Myocyte (in vitro differentiated cells): ENCODE data around the gene PPP2R5E. TPM values are rescaled to one million over a fixed set of nuclear protein-coding genes. Genes with fewer than 3 reads are reported as not detected.

Source experiments
- DNase-seq: peaks from one replicate; pipeline ENCODE4 v3.0.0-alpha.2; 2012; ENCODE audit warnings: low read depth
- total RNA-seq: library from RNA; depleted of rRNA; stranded (reverse); fragments of >200 nt; gene quantifications from 2 replicates; pipeline ENCODE4 v1.2.3, GENCODE V29; 2014

PPP2R5E gene
- total RNA-seq, 1 donor from 2014 or later, result 13.7 TPM

DNA sequence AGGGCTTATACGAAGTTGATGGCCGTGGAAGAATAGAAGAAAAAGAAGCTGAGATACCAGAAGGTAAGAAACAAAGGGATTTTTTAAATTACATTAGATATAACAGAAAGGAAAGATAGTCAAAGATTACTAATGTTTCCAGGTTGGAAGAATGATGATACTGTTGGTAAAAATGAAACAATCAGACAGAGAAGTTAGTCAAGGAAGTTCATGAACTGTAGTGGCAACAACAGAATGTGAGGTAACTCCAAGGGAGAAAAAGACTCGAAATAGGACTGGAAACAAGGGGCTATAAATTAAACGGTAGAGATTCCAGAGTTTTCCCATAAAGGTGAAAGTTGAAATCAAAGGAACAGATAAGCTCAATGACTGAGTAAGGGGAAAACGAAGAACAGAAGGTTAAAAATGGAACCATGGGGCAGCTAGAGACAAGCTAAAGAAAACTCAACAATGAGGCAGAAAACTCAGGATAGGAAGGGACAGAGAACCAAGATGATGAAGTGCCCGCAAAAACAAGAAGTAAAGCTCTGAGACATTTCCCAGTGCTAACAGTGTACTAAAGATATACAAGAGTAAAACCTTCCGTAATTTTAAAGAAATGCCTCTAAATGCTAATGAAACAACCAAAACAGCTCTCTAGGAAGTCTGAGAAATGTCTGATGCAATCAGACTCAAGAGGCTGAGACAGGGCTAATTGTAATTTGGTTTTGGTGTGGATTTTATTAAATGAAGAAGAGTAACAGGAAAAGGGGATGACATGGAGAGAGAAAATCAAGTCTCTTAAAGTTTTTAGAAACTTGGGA, 70.0 kb downstream of the PPP2R5E start:
- DNase-seq, result no peak

DNA sequence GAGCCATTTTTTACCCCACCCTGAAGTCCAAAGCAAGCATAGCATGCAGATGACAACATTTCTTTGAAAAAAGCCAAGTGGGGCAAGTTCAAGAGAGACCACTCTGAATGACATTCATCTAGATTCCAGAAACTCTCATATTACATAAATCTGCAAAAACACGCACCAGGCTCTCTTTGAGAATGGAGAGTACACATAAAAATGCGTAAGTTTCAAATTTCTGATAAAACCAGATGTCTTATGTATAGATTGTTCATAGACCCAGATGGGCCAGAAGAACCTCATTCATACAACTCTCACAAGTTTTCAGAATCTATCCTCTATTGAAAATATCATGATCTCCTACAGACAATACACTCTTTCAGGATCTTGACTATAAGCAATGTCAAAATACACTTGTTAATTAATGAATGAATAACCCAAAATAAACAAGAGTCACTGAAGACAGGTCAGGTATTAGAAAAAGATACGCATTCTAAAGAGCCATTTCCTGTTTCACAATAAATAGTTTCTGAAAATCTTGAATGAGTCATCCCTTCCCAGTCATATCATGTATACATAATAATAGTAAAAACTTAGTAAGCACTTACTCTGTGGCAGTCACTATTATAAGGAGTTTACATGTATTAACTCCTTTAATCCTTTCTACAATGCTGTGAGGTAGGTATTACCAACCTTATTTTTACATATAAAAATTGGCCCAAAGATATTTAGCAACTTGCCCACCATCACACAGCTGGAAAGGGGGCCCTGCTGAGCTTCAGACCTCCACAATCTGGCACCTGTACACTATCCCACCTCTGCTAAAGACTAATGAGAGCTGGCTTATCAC, 72.0 kb downstream of the PPP2R5E start:
- peak; percentile 9 for DNase-seq

DNA sequence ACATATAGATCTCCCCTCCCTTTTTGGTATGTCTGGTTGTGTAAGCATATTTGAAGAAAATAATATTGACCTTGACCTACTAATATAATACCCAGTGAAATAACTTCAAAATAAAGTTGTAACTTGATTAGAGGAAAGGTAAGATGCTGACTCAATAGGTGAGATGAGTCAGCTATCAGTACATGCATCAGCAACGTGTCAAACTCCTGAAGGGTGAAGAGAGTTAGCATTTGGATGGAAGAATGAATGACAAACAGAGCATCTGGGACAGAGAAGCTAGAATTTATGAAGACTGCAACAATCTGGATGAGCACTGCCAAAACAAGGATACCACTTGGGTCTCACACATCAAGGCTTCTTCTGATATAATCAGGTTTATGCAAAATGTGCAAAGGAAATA, 74.9 kb downstream of the PPP2R5E start:
- no peak for DNase-seq

DNA sequence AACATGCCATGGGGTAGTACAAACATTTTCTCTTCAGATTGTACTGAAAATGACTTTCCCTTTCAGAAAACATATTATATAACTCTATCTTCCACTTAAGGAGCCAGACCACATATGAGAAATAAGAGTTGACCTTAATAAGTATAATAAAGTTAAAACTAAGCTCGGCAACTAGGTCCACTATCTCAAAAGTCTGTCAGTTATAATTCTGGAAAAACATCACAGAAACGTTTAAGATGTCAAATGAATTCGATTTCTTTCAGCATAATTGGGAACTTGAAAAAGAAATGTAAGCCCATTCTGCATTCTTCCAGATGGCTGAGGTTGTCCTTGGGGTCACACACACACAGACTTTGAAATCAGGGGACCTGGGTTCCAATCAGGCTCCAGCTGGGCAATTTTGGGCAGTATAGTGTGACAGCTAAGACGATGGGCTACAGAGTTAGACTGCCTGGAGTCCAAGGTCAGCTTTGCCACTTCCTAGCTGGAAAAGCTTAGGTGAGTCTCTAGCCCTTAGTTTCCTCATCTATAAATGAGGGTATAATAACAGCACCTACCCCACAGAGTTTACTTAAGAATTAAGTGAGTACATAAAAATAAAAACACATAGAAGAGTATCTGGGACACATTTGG, 75.6 kb downstream of the PPP2R5E start:
- no peak for DNase-seq

DNA sequence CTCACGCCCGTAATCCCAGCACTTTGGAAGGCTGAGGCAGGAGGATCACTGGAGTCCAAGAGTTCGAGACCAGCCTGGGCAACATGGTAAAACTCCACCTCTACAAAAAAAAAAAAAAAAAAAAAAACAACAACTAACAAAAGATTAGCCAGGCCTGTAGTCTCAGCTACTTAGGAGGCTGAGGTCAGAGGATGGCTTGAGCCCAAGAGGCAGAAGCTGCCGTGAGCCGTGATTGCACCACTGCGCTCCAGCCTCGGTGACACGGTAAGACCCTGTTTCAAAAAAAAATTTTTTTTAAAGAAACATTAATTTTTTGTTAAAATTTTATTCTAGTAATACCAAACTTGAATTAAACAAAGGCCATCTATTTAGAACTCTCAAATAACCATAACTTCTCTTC, 77.8 kb downstream of the PPP2R5E start:
- DNase-seq, result no peak

DNA sequence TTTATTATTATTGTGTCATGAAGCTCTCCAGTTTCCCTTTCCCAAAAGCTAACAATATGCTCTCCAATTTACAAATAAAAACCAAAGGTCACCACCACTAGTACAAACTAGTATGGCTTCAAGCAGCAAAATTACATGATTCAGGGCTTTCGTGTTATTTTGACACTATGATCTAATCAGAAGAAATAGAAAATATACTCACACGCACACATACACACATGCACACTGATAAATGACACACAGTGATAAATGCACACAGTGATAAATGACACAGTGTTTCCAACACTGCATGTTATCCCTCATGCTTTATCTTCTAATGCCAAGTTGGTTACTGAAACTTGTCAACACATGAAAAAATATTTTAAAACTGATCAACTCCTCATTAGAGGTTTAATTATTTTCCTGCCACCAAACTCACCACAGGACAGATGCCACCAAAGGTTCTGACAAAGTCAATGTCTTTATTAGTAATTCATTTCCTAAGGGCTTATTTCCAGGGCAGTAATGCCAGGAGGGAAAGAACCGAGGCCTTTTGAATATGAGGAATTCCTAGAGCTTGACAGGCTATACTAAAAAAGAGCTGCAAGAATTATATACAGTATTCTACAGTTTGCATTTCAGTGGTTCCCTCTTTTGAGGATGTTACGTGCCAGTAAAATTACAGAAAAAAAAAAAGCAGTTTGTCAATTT, 82.4 kb downstream of the PPP2R5E start:
- no peak for DNase-seq

DNA sequence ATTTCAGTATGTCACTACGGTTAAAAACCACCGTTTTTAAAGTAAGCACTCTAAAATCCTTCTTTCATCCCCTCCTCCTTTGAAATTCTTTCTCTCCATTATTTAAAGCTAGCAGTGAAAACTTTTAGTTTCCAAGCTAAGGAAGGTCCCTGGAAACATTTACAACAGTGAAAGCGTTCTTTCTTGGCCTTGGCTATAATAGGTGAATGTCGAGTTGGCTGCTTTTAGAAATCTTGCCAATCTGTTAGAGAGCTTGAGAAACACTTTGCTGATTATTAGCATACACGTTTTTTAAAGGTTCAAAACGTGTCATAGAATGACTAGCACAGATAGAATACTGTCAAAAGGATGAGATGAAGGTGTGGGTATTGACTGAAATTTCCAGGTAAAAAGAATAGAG, 83.4 kb downstream of the PPP2R5E start:
- DNase-seq, result no peak

DNA sequence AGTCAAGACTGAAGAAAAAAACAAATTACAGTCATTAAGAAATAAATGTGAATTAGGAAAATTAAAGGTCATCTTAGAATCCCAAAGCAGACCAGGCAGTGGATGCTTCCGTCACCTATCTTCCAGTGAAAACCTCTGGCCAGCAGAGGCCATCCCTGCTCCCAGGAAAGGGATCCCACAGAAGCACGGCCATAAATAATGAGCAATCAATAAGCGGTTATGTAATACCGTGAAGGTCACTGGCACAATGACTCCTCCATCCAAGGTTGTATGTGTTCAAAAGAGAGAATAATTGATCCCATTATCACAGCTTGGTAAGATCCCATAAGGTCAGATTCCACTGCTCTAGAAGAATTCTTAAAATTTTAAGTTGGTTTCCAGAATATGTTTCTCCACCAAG, 85.7 kb downstream of the PPP2R5E start:
- no peak for DNase-seq

DNA sequence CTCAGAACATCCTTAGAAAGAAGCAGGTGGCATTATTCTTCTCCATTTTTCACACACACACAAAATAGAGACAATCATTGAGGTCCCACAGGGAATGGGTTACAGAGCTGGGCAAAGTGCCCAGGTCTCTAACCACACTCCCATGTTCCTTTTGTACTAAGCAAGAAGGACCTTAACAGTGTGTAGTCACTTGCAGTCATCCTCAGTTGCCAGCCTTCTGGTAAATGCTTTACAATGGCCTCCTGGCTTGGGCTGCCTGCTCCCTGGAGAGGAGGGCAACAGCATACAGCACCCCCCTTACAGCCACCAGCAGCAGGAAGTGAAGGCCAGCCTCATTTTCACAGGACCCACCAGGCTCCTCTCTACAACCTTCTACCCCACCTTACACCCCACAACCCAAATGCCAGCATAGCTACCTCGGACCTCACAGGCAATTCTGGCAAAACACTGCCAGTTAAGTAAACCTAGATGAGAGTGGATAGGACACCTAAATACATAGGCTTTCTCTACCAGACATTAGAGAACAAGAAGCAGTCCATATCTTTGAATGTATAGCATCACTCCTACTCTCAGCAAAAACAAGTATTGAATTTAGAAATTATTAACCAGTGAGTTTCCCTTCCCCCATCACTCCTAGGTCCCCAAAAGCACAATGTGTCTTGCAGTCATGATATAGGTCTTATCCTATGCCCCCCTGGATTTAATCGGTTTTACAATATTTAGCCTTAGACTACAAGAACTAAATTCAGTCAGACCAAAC, 88.1 kb downstream of the PPP2R5E start:
- DNase-seq, result peak; percentile 67

DNA sequence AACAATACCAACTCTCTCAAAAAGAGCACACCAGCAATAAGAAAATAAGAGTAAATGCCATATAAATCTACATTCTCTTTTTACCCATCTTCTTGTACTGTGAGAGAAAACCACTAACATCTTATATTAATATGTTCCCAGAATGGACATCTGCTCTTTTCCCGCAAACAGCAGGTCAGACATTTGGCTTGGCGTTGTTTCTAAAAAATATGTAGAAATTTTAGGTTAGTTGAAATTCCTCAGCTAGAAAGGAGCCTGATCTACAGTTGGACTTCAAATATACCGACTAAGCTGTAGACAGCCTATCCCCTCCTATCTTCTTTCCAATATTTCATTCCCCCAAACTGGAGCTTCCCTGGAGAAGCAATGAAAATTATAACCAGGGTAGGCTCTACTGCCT, 88.7 kb downstream of the PPP2R5E start:
- no peak for DNase-seq

DNA sequence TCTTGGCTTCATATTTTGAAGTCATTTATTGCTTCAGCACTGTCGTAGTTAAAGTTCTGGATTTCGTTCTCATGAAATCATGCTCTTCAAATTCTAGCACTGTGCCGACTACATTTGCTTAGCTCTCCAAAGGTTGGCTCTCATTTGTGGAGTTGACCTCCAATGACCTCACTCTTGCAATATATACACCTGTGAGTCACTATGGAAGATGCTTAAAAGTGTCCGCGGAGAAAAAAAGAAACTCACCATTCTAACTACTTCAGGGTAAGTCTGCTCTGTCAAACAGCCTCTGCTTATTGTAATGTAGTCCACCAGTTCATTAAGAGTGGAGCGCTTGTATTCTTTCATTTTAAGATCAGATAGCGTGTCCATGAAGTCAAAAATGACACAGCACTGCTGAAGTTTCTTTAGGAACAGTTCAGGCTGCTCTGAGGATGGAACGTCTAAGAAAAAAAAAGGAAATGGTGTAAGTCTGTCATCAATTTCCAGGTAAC, 89.7 kb downstream of the PPP2R5E start:
- DNase-seq, result no peak

DNA sequence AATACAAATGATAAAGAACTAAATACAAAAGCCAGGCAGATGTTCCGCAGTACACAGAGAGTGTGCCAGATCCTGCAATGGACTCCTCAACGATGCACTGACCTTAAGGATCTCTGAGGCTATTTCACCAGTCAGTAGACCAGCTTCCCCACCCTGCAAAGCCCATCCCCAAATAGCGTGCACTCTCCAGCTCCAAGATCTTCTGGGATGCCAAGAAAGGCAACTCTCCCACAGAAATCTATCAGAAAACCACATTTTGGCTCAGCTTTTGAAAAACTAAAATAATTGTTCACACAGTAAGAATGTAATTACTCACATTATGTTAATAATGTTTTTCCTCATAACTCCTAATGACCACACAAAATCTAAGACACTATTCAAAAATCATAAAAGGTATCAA, 90.4 kb downstream of the PPP2R5E start:
- no peak for DNase-seq

DNA sequence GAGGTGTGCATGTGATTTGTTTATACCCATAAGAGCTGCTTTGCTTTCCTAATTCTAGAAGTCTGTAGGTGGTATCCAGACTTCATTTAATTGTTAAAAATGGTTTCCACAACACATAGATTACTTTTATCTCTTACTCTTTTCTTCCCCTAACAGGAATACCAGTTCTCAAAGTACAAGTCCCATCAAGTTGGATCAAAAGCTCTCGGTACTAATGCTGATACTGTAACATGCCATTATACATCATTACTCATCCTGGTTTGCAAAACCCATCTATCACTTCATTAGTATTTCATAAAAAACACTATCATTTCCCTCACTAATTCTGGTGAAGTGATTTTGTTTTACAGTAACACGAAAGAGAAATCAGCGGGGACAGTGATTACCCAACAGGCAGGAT, 94.3 kb downstream of the PPP2R5E start:
- DNase-seq, result no peak

DNA sequence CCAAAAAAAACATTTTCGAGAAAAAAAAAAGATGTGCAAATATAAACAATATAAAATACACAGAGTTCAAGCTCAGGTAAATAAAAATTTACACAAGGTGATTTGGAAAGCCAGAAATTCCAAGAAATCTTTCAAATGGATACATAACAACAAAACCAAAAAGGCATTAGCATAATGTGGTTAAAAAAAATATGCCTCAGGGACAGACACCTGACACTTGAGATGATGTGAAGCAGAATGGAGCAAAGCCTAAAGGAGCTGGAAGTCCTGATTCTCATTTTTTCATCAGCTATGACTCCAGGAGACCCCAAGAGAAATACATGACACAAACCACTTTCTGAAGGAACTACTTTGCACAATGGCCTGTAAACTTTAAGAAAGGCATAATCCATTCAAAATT, 98.6 kb downstream of the PPP2R5E start:
- no peak for DNase-seq

DNA sequence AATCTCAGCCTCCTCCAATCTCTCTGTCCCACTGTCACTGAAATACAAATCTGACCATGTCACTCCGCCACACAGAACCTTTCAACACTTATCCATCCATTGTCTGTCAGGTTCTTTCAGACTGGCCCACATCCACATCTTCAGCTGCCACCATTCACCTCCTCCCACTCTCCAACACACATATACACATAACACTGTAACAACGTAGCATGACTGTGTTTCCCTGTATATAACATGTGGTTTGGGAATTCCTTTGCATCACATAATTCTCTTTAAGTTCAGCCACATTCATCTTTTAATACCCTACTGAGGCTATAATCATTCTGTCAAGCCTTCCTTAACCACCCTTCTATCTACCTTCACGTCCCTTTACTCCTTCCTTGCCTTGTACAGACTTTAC, 99.2 kb downstream of the PPP2R5E start:
- DNase-seq, result no peak

DNA sequence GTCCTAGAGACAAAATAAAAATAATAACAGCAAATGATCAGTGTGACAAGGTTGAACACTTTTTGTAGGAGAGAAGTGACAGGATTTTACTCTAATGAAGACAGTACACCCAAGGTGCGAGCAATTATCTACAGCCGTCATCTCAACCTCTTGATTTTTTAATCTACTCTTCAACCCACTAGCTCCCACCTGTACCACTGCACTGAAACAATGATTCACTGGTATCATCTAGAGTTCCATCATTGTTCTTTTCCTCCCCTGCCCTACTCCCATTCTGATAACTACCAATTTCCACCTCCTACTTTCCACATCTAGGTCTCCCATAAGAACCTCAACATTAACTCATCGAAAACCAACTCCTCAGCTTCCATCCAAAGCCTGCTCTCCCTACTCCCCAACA, 99.8 kb downstream of the PPP2R5E start:
- DNase-seq, result no peak

DNA sequence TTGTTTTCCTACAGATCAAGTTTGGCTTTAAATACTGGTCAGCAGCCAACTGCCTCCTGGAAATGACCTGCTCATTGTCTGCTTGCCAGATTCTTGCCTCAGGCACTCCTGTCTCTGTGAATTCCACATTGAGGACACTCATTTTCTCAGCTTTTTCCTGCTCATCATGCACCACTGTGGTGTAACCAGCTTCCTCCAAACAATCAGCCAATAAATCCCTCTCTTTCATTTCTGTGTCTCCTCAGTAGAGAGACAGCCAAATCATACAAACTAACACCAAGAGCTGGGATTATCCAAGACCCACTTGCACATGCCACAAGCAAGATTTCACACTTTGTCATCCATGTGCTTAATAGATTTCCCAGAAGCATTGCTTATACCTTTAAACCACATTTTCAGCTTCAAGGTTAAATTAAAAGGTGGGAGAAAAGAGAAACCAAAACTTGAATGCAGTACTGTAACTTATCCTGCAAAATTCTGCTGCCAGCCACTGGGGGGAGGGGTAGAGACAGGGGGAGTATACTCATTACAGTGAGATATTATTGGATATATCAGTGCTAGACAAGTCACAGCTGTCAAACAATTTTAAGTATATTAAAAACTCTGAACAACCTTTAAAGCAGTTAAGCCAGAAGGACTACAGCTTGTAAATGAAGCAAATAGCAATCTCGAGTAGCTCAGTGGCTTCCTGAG, 105.0 kb downstream of the PPP2R5E start:
- peak; percentile 62 for DNase-seq

DNA sequence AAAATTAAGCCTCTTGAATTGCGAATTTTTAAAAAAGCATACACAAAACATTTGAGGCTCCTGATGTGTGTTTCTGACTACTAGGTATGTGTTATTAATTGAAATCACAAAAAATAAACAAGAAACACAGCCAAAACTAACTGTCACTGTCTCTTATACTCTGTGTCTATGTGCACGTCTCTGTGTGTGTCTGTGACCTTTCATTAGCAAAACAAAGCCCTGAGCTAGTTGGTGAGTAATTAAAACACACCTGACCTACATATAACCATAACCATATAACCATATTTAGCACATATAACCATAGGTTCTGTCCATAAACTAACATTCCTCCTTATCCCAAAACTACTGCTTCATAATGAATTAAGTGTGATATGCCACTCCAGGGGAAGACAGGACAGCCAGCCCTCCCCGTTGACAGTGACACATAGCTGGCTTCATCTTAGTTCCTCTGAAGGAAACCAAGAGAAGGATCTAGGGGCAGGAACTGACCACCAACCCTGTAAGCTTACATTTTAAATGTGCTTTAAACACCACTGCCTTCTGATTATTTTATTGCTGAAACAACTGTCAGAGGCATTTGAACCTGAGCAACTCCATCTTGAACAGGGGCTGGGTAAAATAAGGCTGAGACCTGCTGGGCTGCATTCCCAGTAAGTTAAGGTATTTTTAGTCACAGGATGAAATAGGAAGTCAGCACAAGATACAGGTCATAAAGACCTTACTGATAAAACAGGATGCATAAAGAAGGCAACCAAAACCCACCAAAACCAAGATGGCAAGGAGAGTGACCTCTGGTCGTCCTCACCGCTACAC, 106.7 kb downstream of the PPP2R5E start:
- DNase-seq, result no peak

DNA sequence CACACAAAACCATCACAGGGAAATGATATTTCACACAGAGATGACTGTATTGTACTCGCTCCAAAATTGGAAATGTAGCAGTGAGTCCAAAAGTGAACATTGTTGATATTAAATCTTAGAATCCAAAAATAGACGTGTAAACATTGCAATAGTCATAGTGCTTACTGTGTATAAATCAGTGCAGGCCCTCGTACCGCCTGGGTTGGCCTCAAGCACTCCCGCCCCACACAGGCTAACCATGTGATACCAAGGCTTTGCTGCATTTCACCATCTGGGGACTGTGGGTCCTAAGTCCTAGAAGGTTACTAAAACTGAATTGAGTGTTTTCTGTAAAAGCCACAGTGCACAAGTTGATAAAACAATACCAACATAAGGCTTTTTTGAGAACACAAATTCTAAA, 107.3 kb downstream of the PPP2R5E start:
- DNase-seq, result peak; percentile 48
